Neural cell (in vitro differentiated cells): ENCODE data around the gene EHMT1.

Source experiments
- MXI1 ChIP-seq: fragments of 450-650 bp; conservative IDR thresholded peaks from 2 replicates; pipeline ENCODE4 v1.6.1; 2014; ENCODE audit warnings: antibody characterized with exemption, mild to moderate bottlenecking; ENCODE audit not compliant: poor library complexity, severe bottlenecking
- REST ChIP-seq: IDR thresholded peaks from 2 replicates; pipeline ENCODE4 v1.6.1; 2012; ENCODE audit warnings: borderline replicate concordance
- TF ChIP-seq, protein P1 (sequence below): fragments of 450-650 bp; IDR thresholded peaks from 2 replicates; pipeline ENCODE4 v1.5.1; 2014; ENCODE audit warnings: antibody characterized with exemption, mild to moderate bottlenecking, moderate library complexity; ENCODE audit not compliant: poor library complexity, severe bottlenecking

GRCh38 chr9:137753192-137753765 is 134.5 kb downstream of the EHMT1 start:
- TF ChIP-seq, protein P1, sequence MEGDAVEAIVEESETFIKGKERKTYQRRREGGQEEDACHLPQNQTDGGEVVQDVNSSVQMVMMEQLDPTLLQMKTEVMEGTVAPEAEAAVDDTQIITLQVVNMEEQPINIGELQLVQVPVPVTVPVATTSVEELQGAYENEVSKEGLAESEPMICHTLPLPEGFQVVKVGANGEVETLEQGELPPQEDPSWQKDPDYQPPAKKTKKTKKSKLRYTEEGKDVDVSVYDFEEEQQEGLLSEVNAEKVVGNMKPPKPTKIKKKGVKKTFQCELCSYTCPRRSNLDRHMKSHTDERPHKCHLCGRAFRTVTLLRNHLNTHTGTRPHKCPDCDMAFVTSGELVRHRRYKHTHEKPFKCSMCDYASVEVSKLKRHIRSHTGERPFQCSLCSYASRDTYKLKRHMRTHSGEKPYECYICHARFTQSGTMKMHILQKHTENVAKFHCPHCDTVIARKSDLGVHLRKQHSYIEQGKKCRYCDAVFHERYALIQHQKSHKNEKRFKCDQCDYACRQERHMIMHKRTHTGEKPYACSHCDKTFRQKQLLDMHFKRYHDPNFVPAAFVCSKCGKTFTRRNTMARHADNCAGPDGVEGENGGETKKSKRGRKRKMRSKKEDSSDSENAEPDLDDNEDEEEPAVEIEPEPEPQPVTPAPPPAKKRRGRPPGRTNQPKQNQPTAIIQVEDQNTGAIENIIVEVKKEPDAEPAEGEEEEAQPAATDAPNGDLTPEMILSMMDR: no peak
- TF ChIP-seq REST (no peak), MXI1 (no peak)
